ENCODE results near the gene HMCES. TPM values are rescaled to one million over a fixed set of nuclear protein-coding genes. Genes with fewer than 3 reads are reported as not detected.

Gene HMCES
- total and polyA plus RNA-seq, 2 of the 13 experiments (the other 11 are each of a cell fraction or from before 2014, with no cell fraction given) = 16.1 to 37.5 TPM

DNA sequence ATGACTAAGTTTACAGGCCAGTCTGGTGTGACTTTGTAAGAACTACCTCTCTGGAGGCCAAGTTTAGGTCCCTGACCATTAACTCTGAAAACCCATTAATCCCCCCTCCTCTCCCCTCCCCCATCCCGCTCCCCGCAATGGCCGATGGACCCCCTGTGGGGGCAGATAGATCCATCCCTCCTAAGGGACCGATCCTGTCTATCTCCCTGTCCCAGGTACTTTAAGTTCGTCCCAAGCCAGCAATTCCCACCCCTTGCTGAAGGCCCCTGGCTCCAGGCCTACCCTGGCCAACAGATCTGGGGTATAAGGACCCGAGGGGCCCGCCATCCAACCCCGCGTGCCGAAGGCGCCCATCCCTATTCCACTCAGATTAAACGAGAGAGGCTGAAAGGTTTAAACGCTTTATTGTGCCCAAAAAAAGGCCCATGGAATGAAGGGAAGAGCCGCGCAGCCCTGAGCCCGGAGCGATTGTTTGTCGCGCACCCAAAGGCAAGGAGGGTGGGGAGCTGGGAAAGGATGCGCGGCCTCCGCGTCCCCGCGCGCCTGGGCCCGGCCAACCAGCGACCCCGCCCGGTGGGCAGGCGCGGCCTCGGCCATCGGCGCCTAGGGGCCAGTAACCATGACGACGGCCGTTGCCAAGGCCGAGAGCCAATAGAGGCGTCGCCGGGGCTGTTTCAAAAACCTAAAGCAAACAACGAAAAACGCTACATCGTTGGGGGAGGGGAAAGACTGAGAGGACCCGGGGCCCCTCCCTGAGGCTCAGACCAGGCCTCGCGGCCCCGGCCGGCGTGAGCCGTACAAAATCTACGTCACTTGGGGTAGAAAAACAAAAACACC, 35.9 kb downstream of the HMCES start (continued):
- TF ChIP-seq AGO2 (optimal IDR thresholded peaks at IDR 0.05; ENCODE audit: low read depth, low read length) (peak; percentile 93), ZNF383 (CRISPR knock-in tag; IDR thresholded peaks at IDR 0.05; ENCODE audit: borderline replicate concordance) (peak; percentile 87; the same call in 1 of the 2 replicates), MXI1 (IDR thresholded peaks at IDR 0.05; ENCODE audit: borderline replicate concordance, low read depth, low read length) (peak; percentile 96), KLF11 (CRISPR knock-in tag; IDR thresholded peaks at IDR 0.05) (peak; percentile 33; the same call in 1 of the 2 replicates), SMAD1 (CRISPR knock-in tag; IDR thresholded peaks at IDR 0.05; ENCODE audit: borderline replicate concordance, low read depth) (peak; percentile 85; the same call in 1 of the 2 replicates), MED1 (CRISPR knock-in tag; IDR thresholded peaks at IDR 0.05) (peak; percentile 56; the same call in 1 of the 2 replicates), ZBTB42 (CRISPR knock-in tag; IDR thresholded peaks at IDR 0.05) (no peak), ZNF550 (CRISPR knock-in tag; IDR thresholded peaks at IDR 0.05; ENCODE audit: borderline replicate concordance) (no peak), CAMTA2 (CRISPR knock-in tag; IDR thresholded peaks at IDR 0.05; ENCODE audit: borderline replicate concordance) (0 out of 2 replicates have a peak, but pooled peaks have one; percentile 40), MIER3 (CRISPR knock-in tag; IDR thresholded peaks at IDR 0.05; ENCODE audit: borderline replicate concordance) (0 out of 2 replicates have a peak, but pooled peaks have one; percentile 49)
- TF ChIP-seq, protein P1, sequence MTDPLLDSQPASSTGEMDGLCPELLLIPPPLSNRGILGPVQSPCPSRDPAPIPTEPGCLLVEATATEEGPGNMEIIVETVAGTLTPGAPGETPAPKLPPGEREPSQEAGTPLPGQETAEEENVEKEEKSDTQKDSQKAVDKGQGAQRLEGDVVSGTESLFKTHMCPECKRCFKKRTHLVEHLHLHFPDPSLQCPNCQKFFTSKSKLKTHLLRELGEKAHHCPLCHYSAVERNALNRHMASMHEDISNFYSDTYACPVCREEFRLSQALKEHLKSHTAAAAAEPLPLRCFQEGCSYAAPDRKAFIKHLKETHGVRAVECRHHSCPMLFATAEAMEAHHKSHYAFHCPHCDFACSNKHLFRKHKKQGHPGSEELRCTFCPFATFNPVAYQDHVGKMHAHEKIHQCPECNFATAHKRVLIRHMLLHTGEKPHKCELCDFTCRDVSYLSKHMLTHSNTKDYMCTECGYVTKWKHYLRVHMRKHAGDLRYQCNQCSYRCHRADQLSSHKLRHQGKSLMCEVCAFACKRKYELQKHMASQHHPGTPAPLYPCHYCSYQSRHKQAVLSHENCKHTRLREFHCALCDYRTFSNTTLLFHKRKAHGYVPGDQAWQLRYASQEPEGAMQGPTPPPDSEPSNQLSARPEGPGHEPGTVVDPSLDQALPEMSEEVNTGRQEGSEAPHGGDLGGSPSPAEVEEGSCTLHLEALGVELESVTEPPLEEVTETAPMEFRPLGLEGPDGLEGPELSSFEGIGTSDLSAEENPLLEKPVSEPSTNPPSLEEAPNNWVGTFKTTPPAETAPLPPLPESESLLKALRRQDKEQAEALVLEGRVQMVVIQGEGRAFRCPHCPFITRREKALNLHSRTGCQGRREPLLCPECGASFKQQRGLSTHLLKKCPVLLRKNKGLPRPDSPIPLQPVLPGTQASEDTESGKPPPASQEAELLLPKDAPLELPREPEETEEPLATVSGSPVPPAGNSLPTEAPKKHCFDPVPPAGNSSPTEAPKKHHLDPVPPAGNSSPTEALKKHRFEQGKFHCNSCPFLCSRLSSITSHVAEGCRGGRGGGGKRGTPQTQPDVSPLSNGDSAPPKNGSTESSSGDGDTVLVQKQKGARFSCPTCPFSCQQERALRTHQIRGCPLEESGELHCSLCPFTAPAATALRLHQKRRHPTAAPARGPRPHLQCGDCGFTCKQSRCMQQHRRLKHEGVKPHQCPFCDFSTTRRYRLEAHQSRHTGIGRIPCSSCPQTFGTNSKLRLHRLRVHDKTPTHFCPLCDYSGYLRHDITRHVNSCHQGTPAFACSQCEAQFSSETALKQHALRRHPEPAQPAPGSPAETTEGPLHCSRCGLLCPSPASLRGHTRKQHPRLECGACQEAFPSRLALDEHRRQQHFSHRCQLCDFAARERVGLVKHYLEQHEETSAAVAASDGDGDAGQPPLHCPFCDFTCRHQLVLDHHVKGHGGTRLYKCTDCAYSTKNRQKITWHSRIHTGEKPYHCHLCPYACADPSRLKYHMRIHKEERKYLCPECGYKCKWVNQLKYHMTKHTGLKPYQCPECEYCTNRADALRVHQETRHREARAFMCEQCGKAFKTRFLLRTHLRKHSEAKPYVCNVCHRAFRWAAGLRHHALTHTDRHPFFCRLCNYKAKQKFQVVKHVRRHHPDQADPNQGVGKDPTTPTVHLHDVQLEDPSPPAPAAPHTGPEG (CRISPR knock-in tag; IDR thresholded peaks at IDR 0.05) = no peak
- TF ChIP-seq, protein P2, sequence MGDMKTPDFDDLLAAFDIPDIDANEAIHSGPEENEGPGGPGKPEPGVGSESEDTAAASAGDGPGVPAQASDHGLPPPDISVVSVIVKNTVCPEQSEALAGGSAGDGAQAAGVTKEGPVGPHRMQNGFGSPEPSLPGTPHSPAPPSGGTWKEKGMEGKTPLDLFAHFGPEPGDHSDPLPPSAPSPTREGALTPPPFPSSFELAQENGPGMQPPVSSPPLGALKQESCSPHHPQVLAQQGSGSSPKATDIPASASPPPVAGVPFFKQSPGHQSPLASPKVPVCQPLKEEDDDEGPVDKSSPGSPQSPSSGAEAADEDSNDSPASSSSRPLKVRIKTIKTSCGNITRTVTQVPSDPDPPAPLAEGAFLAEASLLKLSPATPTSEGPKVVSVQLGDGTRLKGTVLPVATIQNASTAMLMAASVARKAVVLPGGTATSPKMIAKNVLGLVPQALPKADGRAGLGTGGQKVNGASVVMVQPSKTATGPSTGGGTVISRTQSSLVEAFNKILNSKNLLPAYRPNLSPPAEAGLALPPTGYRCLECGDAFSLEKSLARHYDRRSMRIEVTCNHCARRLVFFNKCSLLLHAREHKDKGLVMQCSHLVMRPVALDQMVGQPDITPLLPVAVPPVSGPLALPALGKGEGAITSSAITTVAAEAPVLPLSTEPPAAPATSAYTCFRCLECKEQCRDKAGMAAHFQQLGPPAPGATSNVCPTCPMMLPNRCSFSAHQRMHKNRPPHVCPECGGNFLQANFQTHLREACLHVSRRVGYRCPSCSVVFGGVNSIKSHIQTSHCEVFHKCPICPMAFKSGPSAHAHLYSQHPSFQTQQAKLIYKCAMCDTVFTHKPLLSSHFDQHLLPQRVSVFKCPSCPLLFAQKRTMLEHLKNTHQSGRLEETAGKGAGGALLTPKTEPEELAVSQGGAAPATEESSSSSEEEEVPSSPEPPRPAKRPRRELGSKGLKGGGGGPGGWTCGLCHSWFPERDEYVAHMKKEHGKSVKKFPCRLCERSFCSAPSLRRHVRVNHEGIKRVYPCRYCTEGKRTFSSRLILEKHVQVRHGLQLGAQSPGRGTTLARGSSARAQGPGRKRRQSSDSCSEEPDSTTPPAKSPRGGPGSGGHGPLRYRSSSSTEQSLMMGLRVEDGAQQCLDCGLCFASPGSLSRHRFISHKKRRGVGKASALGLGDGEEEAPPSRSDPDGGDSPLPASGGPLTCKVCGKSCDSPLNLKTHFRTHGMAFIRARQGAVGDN (CRISPR knock-in tag; IDR thresholded peaks at IDR 0.05) = peak; percentile 79
- TF ChIP-seq, protein P3, sequence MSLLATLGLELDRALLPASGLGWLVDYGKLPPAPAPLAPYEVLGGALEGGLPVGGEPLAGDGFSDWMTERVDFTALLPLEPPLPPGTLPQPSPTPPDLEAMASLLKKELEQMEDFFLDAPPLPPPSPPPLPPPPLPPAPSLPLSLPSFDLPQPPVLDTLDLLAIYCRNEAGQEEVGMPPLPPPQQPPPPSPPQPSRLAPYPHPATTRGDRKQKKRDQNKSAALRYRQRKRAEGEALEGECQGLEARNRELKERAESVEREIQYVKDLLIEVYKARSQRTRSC (CRISPR knock-in tag; IDR thresholded peaks at IDR 0.05; ENCODE audit: low read depth) = peak; percentile 32; the same call in 1 of the 2 replicates
- TF ChIP-seq, protein P4, sequence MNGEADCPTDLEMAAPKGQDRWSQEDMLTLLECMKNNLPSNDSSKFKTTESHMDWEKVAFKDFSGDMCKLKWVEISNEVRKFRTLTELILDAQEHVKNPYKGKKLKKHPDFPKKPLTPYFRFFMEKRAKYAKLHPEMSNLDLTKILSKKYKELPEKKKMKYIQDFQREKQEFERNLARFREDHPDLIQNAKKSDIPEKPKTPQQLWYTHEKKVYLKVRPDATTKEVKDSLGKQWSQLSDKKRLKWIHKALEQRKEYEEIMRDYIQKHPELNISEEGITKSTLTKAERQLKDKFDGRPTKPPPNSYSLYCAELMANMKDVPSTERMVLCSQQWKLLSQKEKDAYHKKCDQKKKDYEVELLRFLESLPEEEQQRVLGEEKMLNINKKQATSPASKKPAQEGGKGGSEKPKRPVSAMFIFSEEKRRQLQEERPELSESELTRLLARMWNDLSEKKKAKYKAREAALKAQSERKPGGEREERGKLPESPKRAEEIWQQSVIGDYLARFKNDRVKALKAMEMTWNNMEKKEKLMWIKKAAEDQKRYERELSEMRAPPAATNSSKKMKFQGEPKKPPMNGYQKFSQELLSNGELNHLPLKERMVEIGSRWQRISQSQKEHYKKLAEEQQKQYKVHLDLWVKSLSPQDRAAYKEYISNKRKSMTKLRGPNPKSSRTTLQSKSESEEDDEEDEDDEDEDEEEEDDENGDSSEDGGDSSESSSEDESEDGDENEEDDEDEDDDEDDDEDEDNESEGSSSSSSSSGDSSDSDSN (CRISPR knock-in tag; IDR thresholded peaks at IDR 0.05) = peak; percentile 52
